ENCODE data around the gene NLGN1.
A peak's percentile ranks its signal among the peaks of the same experiment; 100 is the strongest.
"Not testable (repeated sequence)": the region's sequence is repeated elsewhere in the genome, so short reads cannot be mapped to it uniquely, and the experiment has no call there.

The NLGN1 gene

DNA sequence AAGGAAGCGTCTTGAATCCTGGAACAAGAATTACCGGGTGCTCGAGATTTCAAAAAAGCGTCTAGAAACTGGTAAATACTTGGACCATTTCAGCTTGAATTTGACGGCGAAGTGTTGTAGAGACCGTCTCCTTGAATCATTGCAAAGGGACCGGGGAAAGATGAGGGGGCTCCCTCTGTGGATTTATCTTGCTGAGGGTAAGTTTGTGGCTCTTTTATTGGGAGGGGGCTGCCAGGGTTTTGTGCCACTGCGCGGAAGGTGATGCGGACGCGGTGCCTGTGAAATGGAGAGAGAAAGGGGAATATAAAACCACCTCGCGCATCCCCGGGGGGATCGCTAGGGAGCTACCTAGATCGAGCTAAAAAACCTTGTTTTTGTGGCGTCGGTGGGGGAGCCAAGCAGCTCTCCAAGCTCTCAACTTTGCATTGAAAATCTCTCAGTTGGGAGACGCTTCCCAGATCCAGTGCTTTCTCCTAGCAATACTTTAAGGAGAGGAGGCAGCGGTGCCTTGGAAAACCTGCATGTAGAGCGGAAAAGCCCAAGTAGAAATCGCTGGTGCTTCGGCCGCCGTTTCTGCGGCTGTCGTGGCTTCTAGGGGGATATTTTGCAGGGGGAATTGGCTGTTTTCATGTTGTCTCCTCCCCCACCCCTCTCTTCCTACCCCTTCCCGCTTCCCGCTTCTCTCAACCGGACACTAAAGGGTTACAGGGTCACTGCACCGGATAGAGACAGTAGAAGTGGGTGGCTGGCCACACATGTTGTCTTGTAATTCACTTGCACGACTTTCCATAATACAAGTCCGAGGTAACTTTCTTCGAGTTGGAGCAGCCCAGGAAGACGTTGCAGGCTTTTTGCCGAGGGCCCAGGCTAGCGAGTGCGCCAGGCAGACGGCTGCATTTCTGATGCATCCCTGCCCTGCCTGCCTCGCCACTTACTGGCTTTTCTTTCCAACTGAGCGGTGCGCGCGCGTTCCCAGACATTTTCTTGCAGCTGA, 187.6 kb downstream of the NLGN1 start:
- Histone ChIP-seq H3K4me3 (ENCODE audit: insufficient read depth, low read depth, low read length) (peak overlapping the region; percentile 48), H3K36me3 (ENCODE audit: control insufficient read depth, insufficient read depth, low read length) (no peaks in the 10 kb centered on the region), H3K9me3 (ENCODE audit: control insufficient read depth, low read length) (no peaks in the 10 kb centered on the region), H3K27me3 (ENCODE audit: control insufficient read depth, insufficient read depth, low read length, poor library complexity, severe bottlenecking) (peaks cover 8% of the 10 kb centered on the region), H3K27ac (ENCODE audit: insufficient read depth, low read depth, low read length, poor library complexity, severe bottlenecking) (peak overlapping the region; percentile 11), H3K4me1 (ENCODE audit: control insufficient read depth, insufficient read depth, low read length) (peaks cover 18% of the 10 kb centered on the region)
- WGBS, 2 experiments = 0 to 1% methylated on average over 47 of the region's 47 CpGs

DNA sequence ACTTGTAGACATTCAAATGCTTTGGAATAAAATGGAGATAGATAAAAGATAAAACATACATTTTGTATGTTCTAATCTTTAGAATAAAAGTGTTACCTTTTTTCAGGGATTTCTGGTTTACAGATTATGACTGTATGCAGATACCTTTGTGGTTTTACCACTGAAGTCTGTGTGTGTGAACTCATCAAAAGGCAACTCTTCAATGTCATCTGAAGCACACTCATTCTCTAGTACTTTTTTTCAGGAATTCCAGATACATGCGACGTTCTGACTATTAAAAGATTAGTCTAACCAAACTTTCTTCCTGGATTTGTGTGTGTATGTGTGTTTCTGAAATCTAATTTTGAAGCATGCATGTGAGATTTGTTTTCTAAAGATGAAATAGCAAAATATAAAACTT, 188.6 kb downstream of the NLGN1 start:
- H3K27me3 ChIP-seq (ENCODE audit: control insufficient read depth, insufficient read depth, low read length, poor library complexity, severe bottlenecking) = peaks cover 8% of the 10 kb centered on the region
- WGBS, 2 experiments = 31% methylated on average over 2 of the region's 2 CpGs; no CpG with 5 or more reads in 1 of the 2 experiments
- H3K36me3 ChIP-seq (ENCODE audit: control insufficient read depth, insufficient read depth, low read length) = no peaks in the 10 kb centered on the region
- H3K4me3 ChIP-seq (ENCODE audit: insufficient read depth, low read depth, low read length) = peak overlapping the region; percentile 48
- peaks cover 18% of the 10 kb centered on the region for H3K4me1 ChIP-seq (ENCODE audit: control insufficient read depth, insufficient read depth, low read length)
- H3K27ac ChIP-seq (ENCODE audit: insufficient read depth, low read depth, low read length, poor library complexity, severe bottlenecking) = no peak overlapping the region
- no peaks in the 10 kb centered on the region for H3K9me3 ChIP-seq (ENCODE audit: control insufficient read depth, low read length)

DNA sequence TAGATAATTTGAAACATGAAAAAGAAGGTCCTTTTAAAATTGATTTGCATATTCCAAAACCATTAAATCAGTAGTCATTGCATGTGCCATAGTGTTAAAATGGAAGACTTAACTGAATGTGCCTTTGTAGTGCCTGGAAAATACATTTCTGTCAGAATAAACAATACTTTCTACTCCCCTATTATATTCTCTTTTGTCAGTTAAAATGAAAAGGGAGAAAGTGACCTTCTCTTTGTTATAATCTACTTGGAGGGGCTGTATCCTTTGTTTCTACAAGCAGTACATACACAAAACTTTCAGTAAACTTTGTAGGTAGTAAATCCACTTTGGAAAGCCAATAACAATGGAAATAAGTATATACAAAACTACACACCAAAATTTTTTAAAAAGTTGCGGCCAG, 189.5 kb downstream of the NLGN1 start:
- Histone ChIP-seq H3K27ac (ENCODE audit: insufficient read depth, low read depth, low read length, poor library complexity, severe bottlenecking) (no peak overlapping the region), H3K4me3 (ENCODE audit: insufficient read depth, low read depth, low read length) (no peak overlapping the region)
- WGBS, 2 experiments = no CpG with 5 or more reads among the region's 1 CpG

DNA sequence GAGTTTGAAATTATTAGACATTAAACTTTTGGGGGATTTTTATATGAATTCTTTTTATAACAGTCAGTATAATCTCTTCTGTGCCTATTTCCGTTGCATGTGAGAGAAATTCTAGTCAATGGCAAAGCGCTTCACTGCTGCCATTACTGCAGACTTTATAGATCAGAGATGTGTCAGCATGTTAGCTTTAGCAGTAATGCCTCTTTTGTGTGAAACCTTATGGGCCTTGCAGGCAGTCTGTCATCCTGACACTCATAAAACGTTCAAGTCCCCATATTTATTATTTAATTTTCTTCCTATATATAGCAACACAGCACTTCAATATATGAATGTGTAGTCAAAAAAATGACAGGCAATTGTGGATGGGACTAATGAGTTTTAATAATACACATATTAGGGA, 191.0 kb downstream of the NLGN1 start:
- Histone ChIP-seq H3K4me1 (ENCODE audit: control insufficient read depth, insufficient read depth, low read length) (peaks cover 15% of the 10 kb centered on the region), H3K27ac (ENCODE audit: insufficient read depth, low read depth, low read length, poor library complexity, severe bottlenecking) (no peak overlapping the region), H3K27me3 (ENCODE audit: control insufficient read depth, insufficient read depth, low read length, poor library complexity, severe bottlenecking) (peaks cover 8% of the 10 kb centered on the region), H3K4me3 (ENCODE audit: insufficient read depth, low read depth, low read length) (no peak overlapping the region), H3K36me3 (ENCODE audit: control insufficient read depth, insufficient read depth, low read length) (no peaks in the 10 kb centered on the region), H3K9me3 (ENCODE audit: control insufficient read depth, low read length) (no peaks in the 10 kb centered on the region)
- 78 to 84% methylated on average over 2 to 3 of the region's 3 CpGs for WGBS, 2 experiments

More for the DNA sequence above, 189.5 kb downstream of the NLGN1 start:
- Histone ChIP-seq H3K27me3 (ENCODE audit: control insufficient read depth, insufficient read depth, low read length, poor library complexity, severe bottlenecking) (peaks cover 8% of the 10 kb centered on the region), H3K9me3 (ENCODE audit: control insufficient read depth, low read length) (no peaks in the 10 kb centered on the region), H3K36me3 (ENCODE audit: control insufficient read depth, insufficient read depth, low read length) (no peaks in the 10 kb centered on the region), H3K4me1 (ENCODE audit: control insufficient read depth, insufficient read depth, low read length) (peaks cover 18% of the 10 kb centered on the region)

DNA sequence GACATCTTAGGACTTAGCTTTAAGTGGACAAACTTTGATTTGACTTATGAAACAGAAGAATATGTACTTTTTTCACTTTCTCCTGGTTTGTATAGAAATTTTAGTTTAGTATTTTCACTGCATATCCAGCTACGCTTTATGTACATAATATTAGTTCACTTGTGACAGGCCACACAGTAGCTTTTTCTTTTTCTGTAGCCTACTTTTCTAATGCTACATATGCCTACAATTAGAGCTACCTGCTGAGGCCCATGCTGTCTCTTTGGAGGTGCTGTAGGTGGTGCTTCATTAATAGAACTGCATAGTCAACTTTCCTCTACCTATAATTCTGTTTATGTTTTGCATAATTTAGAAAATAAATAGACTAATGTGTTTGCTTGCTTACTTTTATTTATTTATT, 191.6 kb downstream of the NLGN1 start:
- H3K36me3 ChIP-seq (ENCODE audit: control insufficient read depth, insufficient read depth, low read length) = no peaks in the 10 kb centered on the region
- H3K4me1 ChIP-seq (ENCODE audit: control insufficient read depth, insufficient read depth, low read length) = peaks cover 12% of the 10 kb centered on the region
- H3K4me3 ChIP-seq (ENCODE audit: insufficient read depth, low read depth, low read length) = no peak overlapping the region
- H3K27me3 ChIP-seq (ENCODE audit: control insufficient read depth, insufficient read depth, low read length, poor library complexity, severe bottlenecking) = peaks cover 8% of the 10 kb centered on the region
- 100% methylated on average over 1 of the region's 1 CpG for WGBS, 2 experiments
- no peak overlapping the region for H3K27ac ChIP-seq (ENCODE audit: insufficient read depth, low read depth, low read length, poor library complexity, severe bottlenecking)
- H3K9me3 ChIP-seq (ENCODE audit: control insufficient read depth, low read length) = no peaks in the 10 kb centered on the region

DNA sequence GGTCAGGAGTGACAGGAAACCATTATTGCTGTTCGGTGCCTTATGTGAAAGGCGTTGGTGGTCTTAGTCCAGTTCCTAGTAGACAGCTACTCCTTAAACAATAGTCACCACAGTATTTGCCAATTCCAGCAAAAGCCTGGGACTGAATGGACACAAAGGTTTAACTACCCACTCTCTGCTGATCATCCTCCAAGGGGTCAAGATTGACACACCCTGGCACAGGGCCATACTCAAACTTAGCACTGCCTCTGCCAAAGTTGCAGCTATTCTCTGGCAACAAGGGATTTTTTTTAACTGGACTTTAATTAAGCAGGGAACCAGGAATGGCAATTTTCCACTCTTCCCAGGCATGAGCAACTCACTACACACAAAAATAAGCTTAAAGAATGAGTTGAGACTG, 193.9 kb downstream of the NLGN1 start:
- 90 to 94% methylated on average over 2 of the region's 2 CpGs for WGBS, 2 experiments
- H3K4me3 ChIP-seq (ENCODE audit: insufficient read depth, low read depth, low read length) = no peak overlapping the region
- H3K27me3 ChIP-seq (ENCODE audit: control insufficient read depth, insufficient read depth, low read length, poor library complexity, severe bottlenecking) = no peaks in the 10 kb centered on the region
- H3K9me3 ChIP-seq (ENCODE audit: control insufficient read depth, low read length) = no peaks in the 10 kb centered on the region
- no peak overlapping the region for H3K27ac ChIP-seq (ENCODE audit: insufficient read depth, low read depth, low read length, poor library complexity, severe bottlenecking)
- no peaks in the 10 kb centered on the region for H3K36me3 ChIP-seq (ENCODE audit: control insufficient read depth, insufficient read depth, low read length)
- peaks cover 6% of the 10 kb centered on the region for H3K4me1 ChIP-seq (ENCODE audit: control insufficient read depth, insufficient read depth, low read length)

DNA sequence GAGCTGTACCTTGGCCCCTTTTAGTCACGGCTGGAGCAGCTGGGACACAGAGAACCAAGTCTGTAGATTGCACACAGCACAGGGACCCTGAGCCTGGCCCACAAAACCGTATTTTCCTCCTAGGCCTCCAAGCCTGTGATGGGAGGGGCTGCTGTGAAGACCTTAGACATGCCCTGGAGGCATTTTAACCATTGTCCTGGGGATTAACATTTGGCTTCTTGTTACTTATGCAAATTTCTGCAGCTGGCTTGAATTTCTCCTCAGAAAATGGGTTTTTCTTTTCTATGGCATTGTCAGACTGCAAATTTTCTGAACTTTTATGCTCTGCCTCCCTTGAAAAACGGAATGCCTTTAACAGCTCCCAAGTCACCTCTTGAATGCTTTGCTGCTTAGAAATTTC, 197.3 kb downstream of the NLGN1 start:
- not testable (repeated sequence) for H3K27ac ChIP-seq (ENCODE audit: insufficient read depth, low read depth, low read length, poor library complexity, severe bottlenecking); H3K27me3 ChIP-seq (ENCODE audit: control insufficient read depth, insufficient read depth, low read length, poor library complexity, severe bottlenecking); H3K36me3 ChIP-seq (ENCODE audit: control insufficient read depth, insufficient read depth, low read length); H3K9me3 ChIP-seq (ENCODE audit: control insufficient read depth, low read length); H3K4me3 ChIP-seq (ENCODE audit: insufficient read depth, low read depth, low read length); H3K4me1 ChIP-seq (ENCODE audit: control insufficient read depth, insufficient read depth, low read length)
- 67 to 73% methylated on average over 3 of the region's 3 CpGs for WGBS, 2 experiments

DNA sequence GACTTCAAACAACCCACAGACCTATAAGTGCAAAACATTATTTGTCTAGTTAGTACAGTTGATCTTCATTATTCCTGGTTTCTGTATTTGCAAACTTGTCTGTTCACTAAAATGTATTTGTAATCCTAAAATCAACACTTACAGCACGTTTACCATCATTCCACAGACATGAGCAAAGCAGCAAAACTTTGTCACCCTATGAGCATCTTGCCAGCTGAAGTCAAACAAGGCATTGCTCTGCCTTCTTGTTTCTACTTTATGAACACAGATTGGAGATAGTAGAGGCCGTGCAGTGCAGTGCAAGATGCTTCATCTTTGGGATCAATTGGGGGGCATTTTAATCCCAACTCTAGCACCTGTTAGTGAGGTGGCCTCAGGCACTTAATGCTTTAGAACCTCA, 202.1 kb downstream of the NLGN1 start:
- 89 to 98% methylated on average over 2 of the region's 2 CpGs for WGBS, 2 experiments
- Histone ChIP-seq H3K36me3 (ENCODE audit: control insufficient read depth, insufficient read depth, low read length) (no peaks in the 10 kb centered on the region), H3K27ac (ENCODE audit: insufficient read depth, low read depth, low read length, poor library complexity, severe bottlenecking) (no peak overlapping the region), H3K4me3 (ENCODE audit: insufficient read depth, low read depth, low read length) (no peak overlapping the region), H3K4me1 (ENCODE audit: control insufficient read depth, insufficient read depth, low read length) (no peaks in the 10 kb centered on the region), H3K27me3 (ENCODE audit: control insufficient read depth, insufficient read depth, low read length, poor library complexity, severe bottlenecking) (no peaks in the 10 kb centered on the region), H3K9me3 (ENCODE audit: control insufficient read depth, low read length) (no peaks in the 10 kb centered on the region)

DNA sequence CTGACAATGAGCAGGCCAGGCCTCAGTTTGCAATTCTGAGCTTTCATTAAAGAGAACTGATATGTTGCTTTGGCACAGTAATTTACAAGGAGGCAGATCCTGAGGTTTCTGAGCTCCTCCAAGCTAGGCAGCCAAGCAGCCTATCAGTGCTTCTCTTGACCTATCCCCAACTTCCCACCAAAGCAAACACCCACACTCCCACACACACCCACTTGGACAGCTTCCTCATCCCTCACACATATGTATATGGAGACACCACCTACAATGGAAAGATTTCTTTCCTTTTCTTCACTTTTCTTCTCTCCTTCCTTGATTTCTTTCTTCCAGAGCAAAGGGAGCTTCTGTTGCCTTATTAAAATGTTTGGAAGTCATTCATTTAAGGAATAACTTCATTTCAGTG, 217.0 kb downstream of the NLGN1 start:
- H3K9me3 ChIP-seq (ENCODE audit: control insufficient read depth, low read length) = no peaks in the 10 kb centered on the region

DNA sequence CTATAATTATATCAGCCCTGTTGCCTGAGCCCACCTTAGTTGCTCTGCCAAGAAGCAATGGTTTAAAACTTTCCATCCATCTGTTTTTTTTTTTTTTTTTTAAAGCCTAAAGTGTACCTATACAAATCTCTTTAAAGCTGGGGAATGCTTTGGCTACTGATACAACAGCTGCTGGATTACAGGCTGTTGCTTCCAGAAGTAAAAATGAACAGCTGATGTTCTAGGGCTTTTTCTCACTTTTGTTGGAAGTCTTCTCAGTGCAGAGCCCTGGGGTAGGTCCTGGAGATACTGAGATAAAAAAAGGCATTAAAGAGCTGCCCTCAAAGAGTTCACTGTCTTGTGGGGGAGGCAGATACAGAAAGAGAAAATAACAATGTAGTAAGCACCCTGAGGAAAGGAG, 218.1 kb downstream of the NLGN1 start:
- no peaks in the 10 kb centered on the region for H3K9me3 ChIP-seq (ENCODE audit: control insufficient read depth, low read length)
- no peak overlapping the region for H3K4me3 ChIP-seq (ENCODE audit: insufficient read depth, low read depth, low read length)
- no peak overlapping the region for H3K27ac ChIP-seq (ENCODE audit: insufficient read depth, low read depth, low read length, poor library complexity, severe bottlenecking)
- no peaks in the 10 kb centered on the region for H3K4me1 ChIP-seq (ENCODE audit: control insufficient read depth, insufficient read depth, low read length)
- no peaks in the 10 kb centered on the region for H3K27me3 ChIP-seq (ENCODE audit: control insufficient read depth, insufficient read depth, low read length, poor library complexity, severe bottlenecking)
- H3K36me3 ChIP-seq (ENCODE audit: control insufficient read depth, insufficient read depth, low read length) = no peaks in the 10 kb centered on the region

More for the DNA sequence above, 217.0 kb downstream of the NLGN1 start:
- Histone ChIP-seq H3K4me3 (ENCODE audit: insufficient read depth, low read depth, low read length) (no peak overlapping the region), H3K4me1 (ENCODE audit: control insufficient read depth, insufficient read depth, low read length) (no peaks in the 10 kb centered on the region), H3K36me3 (ENCODE audit: control insufficient read depth, insufficient read depth, low read length) (no peaks in the 10 kb centered on the region), H3K27me3 (ENCODE audit: control insufficient read depth, insufficient read depth, low read length, poor library complexity, severe bottlenecking) (no peaks in the 10 kb centered on the region), H3K27ac (ENCODE audit: insufficient read depth, low read depth, low read length, poor library complexity, severe bottlenecking) (no peak overlapping the region)
